ENCODE data around the gene STAT4.

The STAT4 gene

DNA sequence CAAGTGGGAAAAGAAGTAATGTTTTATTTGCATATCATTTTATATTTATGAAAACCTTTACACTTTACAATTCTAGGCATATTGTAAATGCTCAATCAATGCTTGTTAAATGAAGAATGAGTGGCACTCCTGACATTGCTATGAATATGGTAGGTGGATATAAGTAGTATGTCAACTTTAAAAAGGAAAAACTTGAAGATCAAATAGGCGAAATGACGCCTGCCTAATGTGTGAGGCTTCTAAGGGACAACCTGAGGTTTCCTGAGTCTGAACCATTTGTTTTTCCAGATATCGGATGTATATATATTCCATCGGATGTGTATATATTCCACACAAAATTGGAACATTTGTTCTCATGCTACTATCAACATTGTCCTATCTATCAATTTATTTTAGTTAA is 1.4 kb downstream of the STAT4 start:
- no peaks in the 10 kb centered on the region for H3K36me3 ChIP-seq (replicated peaks)
- no peak for DNase-seq
- no peaks in the 10 kb centered on the region for H3K27me3 ChIP-seq (replicated peaks)
- in situ Hi-C loops (cut with HindIII; ENCODE audit: low pct_ligation_motif_present, low sequenced_read_pairs): no loop called here
- TF ChIP-seq, protein P1, sequence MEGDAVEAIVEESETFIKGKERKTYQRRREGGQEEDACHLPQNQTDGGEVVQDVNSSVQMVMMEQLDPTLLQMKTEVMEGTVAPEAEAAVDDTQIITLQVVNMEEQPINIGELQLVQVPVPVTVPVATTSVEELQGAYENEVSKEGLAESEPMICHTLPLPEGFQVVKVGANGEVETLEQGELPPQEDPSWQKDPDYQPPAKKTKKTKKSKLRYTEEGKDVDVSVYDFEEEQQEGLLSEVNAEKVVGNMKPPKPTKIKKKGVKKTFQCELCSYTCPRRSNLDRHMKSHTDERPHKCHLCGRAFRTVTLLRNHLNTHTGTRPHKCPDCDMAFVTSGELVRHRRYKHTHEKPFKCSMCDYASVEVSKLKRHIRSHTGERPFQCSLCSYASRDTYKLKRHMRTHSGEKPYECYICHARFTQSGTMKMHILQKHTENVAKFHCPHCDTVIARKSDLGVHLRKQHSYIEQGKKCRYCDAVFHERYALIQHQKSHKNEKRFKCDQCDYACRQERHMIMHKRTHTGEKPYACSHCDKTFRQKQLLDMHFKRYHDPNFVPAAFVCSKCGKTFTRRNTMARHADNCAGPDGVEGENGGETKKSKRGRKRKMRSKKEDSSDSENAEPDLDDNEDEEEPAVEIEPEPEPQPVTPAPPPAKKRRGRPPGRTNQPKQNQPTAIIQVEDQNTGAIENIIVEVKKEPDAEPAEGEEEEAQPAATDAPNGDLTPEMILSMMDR (IDR thresholded peaks at IDR 0.05; ENCODE audit: low read depth, low read length, missing control alignments): no peak
- H3K27ac ChIP-seq: no peak overlapping the region
- H3K4me3 ChIP-seq (ENCODE audit: low read depth, low read length): no peak overlapping the region

DNA sequence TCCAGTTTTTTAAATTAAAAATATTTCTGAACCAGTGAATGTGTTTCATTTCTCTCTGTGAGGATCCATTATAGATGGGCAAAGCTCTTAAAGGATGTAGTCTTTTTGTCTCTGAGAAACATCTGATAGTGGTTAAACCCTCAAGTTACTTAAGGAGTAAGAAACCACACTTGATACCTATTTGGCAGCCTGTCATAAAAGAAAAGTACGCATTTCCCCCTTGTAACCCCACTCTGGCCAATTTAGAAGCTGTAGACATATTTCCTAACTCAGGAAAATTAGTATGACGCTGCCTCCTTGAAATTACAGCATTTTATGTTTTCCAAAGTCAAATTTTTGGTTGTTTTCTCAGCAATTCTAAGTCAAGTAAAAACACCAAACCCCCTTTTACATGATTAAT is 2.0 kb downstream of the STAT4 start:
- no peak overlapping the region for H3K4me3 ChIP-seq (ENCODE audit: low read depth, low read length)
- no peaks in the 10 kb centered on the region for H3K27me3 ChIP-seq (replicated peaks)
- no peaks in the 10 kb centered on the region for H3K36me3 ChIP-seq (replicated peaks)
- in situ Hi-C loops (cut with HindIII; ENCODE audit: low pct_ligation_motif_present, low sequenced_read_pairs): no loop called here
- H3K27ac ChIP-seq: no peak overlapping the region
- TF ChIP-seq, protein P1 (IDR thresholded peaks at IDR 0.05; ENCODE audit: low read depth, low read length, missing control alignments): no peak
- DNase-seq: no peak

DNA sequence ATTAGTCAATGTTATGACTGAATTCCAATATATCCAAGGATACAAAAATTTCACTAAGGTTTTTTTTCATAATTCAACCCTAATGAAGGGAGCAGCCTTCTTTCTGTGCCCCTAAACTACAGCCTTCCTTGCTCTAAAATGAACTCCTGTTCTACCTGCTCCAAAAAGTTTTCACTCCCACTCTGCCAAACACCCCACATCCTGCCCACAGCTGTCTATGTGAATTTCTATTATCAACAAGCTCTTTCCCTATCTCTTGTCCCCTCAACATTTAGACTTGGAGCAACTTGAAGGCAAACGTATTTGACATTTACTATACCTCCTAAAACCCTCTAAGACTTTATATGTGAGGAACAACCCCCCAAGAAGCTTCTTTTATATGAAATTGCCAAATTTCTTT is 2.5 kb downstream of the STAT4 start:
- DNase-seq: no peak
- no peaks in the 10 kb centered on the region for H3K36me3 ChIP-seq (replicated peaks)
- TF ChIP-seq, protein P1 (IDR thresholded peaks at IDR 0.05; ENCODE audit: low read depth, low read length, missing control alignments): no peak
- H3K27ac ChIP-seq: no peak overlapping the region
- H3K4me3 ChIP-seq (ENCODE audit: low read depth, low read length): no peak overlapping the region
- H3K27me3 ChIP-seq (replicated peaks): no peaks in the 10 kb centered on the region
- in situ Hi-C loops (cut with HindIII; ENCODE audit: low pct_ligation_motif_present, low sequenced_read_pairs): no loop called here

DNA sequence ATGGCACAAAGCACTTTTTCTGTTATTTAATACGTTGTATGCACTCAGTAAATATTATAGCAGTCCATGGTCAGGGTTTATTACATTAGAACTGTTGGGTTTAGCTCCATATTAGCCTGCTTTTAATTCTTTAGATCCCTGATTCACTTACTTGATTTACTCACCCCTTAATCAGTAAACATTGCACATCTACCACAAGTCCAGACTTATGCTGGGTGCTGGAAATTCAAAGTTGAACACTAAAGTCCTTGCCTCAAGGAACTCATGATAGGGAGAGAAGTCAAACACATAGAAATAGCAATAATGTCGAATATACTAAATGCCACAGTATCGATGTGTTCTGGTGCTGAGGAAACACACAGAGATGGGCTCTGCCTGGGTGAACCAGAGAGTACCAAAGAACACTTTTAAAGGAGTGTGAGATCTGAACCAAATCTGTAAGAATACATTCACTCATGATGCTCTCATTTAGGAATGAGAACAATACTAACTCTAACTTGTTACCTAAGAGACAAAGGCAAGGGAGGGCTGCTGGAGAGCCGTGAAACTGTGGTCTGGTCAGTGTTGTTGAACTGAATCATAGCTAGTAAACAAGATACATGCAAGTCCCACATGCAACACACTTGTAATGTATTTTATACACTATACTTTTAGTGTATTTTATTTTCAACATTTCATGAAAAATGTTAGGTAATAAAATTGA is 4.9 kb downstream of the STAT4 start:
- no peak overlapping the region for H3K27ac ChIP-seq
- H3K36me3 ChIP-seq (replicated peaks): no peaks in the 10 kb centered on the region
- no peak overlapping the region for H3K4me3 ChIP-seq (ENCODE audit: low read depth, low read length)
- DNase-seq: no peak
- in situ Hi-C loops (cut with HindIII; ENCODE audit: low pct_ligation_motif_present, low sequenced_read_pairs): no loop called here
- TF ChIP-seq, protein P1 (IDR thresholded peaks at IDR 0.05; ENCODE audit: low read depth, low read length, missing control alignments): no peak
- H3K27me3 ChIP-seq (replicated peaks): no peaks in the 10 kb centered on the region

DNA sequence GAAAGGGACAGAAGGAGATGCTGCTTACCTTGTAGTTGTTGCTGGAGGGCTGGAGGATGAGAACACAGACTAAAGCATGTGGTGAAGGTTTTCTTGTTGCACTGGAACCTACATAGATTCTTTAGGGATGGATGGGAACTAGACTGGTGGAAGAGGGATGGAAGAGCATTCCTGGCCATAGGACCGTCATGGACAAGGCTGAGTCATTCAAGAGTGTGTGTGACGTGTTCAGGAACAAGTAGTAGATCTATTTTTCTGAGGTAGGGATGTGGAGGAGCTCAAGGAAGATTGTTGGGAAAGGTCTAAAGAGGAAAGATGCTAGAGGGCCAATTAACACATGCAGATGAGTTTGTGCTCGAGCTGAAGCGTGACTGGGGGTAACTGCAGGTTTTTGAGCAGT is 6.6 kb downstream of the STAT4 start:
- in situ Hi-C loops (cut with HindIII; ENCODE audit: low pct_ligation_motif_present, low sequenced_read_pairs): no loop called here
- TF ChIP-seq, protein P1 (IDR thresholded peaks at IDR 0.05; ENCODE audit: low read depth, low read length, missing control alignments): no peak
- DNase-seq: no peak
- Histone ChIP-seq H3K36me3 (replicated peaks) (no peaks in the 10 kb centered on the region), H3K27me3 (replicated peaks) (no peaks in the 10 kb centered on the region), H3K27ac (no peak overlapping the region), H3K4me3 (ENCODE audit: low read depth, low read length) (no peak overlapping the region)

DNA sequence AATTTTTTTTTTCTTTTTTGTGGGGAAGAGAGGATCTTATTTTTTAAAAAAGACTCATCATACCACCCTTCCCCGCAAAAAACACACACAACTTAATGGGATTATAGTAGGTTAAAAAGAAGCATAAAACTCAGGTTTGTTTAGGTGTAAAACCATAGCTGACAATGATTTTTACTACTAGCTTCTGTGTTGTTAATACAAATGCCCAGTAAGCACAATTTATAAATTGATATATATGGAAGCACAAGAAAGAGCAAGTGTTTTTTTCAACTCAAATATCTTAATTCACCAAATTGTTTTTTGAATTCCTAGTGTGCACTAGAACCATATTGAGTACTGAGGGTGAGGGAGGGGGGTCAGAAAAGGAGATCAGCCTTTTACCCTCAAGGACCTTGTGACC is 7.0 kb downstream of the STAT4 start:
- Histone ChIP-seq H3K4me3 (ENCODE audit: low read depth, low read length) (no peak overlapping the region), H3K27ac (no peak overlapping the region), H3K27me3 (replicated peaks) (no peaks in the 10 kb centered on the region), H3K36me3 (replicated peaks) (no peaks in the 10 kb centered on the region)
- TF ChIP-seq, protein P1 (IDR thresholded peaks at IDR 0.05; ENCODE audit: low read depth, low read length, missing control alignments): no peak
- in situ Hi-C loops (cut with HindIII; ENCODE audit: low pct_ligation_motif_present, low sequenced_read_pairs): no loop called here
- no peak for DNase-seq
